GM13976 (cell line): ENCODE data around the gene PARD3.

Source experiments
- DNase-seq: peaks from one replicate; pipeline ENCODE4 v3.0.0; 2012; ENCODE audit warnings: low spot score
- CTCF ChIP-seq: IDR thresholded peaks from 2 replicates; pipeline ENCODE4 v1.5.1; 2012; ENCODE audit warnings: borderline replicate concordance, mild to moderate bottlenecking; ENCODE audit not compliant: insufficient read depth; ENCODE audit errors: extremely low read depth, missing control alignments, control extremely low read depth
- in situ Hi-C: fragments of 300-500 bp; cut with MboI; formaldehyde crosslinking; loops from one replicate; pipeline ENCODE4 v1.12.0; 2022; ENCODE audit warnings: low sequenced_read_pairs, mixed read lengths, inconsistent platforms; ENCODE audit not compliant: unreplicated experiment

PARD3 gene

GRCh38 chr10:34736976-34737771, 77.9 kb downstream of the PARD3 start:
- in situ Hi-C loops: no loop called here
- no peak for TF ChIP-seq CTCF
- DNase-seq: no peak

GRCh38 chr10:34734918-34735317, 80.2 kb downstream of the PARD3 start:
- TF ChIP-seq CTCF: no peak
- in situ Hi-C loops: no loop called here
- DNase-seq: no peak

- no peak for DNase-seq
- TF ChIP-seq CTCF: no peak
- in situ Hi-C loops: no loop called here
Observed at GRCh38 chr10:34732926-34733325, 82.2 kb downstream of the PARD3 start.

GRCh38 chr10:34731885-34732701, 83.0 kb downstream of the PARD3 start:
- no peak for DNase-seq
- TF ChIP-seq CTCF: no peak
- in situ Hi-C loops: no loop called here

GRCh38 chr10:34731213-34731612, 83.9 kb downstream of the PARD3 start:
- no peak for TF ChIP-seq CTCF
- in situ Hi-C loops: no loop called here

GRCh38 chr10:34730726-34731125, 84.4 kb downstream of the PARD3 start:
- no peak for TF ChIP-seq CTCF
- DNase-seq: no peak
- in situ Hi-C loops: no loop called here

More at GRCh38 chr10:34731213-34731612, 83.9 kb downstream of the PARD3 start:
- DNase-seq: no peak
